Activated CD4-positive, CD25-positive, alpha-beta regulatory T cell treated with anti-CD3 and anti-CD28 coated beads, Interleukin-2, amount 50 U/mL, for 24 hours (primary cell): ENCODE measurements around the gene TPCN2.
A peak's percentile ranks its signal among the peaks of the same experiment; 100 is the strongest.

Experiments
- ATAC-seq, 2 donors: fragments of 150-1000 bp; cut with Tn5 transposase; one replicate each; pipeline ENCODE4 v1.10.0; 2021; ENCODE audit warnings: mild to moderate bottlenecking in 1 of 2, moderate library complexity in 1 of 2

The TPCN2 gene

GRCh38 chr11:69114811-69115523 is 66.2 kb downstream of the TPCN2 start:
- no peak for ATAC-seq

DNA sequence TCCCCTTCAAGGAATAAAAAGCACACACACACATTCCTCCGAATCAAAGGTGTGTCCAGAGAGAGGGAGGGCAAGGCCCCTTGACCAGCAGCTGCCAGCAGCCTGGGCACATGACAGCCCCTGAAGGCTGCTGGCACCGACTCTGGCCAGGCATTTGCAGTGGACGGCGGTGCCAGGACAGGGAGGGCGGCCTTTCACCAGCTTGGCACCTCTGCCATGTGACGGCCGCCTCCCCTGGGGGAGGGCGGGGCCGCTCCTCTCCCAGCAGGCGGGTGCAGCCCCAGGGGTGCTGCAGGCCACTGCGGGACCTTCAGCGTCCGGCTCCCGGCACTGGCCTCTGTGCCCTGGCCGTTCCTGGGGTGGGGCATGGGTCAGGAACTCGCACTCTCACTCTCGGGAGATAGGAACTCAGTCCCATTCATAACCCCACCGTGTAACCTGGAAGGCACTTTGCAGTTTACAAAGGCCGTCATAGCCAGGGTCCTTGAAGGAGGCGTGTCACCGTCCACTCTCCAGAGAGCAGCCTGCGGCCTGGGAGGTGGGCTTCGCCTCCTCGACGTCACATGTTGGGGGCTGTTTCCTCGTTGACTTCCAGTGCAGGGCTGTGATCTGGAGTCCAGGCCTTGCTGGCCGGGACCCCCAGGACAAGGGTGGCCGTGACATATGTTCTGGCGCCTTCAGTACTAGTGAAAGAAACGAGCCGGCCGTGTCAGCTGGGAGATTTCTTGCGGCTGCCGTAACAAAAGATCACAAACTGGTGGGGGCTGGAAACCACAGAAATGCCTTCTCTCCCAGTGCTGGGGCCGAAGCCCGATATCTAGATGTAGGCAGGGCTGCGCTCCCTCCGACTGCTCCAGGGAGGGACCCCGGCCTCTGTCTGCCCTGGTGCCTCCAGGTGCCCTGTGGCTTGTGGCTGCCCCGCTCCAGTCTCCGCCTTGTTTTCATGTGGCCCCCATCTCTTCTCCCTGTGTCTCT is 67.1 kb downstream of the TPCN2 start:
- no peak for ATAC-seq

DNA sequence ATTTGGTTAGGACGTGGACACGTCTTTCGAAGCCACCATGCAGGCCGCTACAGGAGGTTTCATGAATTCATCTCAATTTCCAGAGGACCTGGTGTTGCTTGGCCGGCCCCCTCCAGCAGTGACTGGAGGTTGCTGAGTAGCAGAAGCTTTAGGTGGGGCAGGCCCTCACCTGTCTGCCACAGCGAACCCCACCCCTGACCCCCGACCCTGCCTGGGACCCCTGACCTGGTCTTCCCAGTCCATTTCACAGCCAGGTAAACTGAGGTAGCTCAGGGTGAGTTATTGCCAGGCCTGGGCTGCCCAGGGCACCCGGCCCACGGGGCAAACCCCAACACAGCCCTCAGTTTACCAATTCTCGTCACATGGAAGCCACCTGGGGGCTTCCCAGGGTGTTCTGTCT is 67.9 kb downstream of the TPCN2 start:
- no peak for ATAC-seq

- no peak for ATAC-seq
Measured at GRCh38 chr11:69119190-69119589, 70.5 kb downstream of the TPCN2 start.

- ATAC-seq = no peak
Measured at GRCh38 chr11:69120096-69120875, 71.6 kb downstream of the TPCN2 start.

DNA sequence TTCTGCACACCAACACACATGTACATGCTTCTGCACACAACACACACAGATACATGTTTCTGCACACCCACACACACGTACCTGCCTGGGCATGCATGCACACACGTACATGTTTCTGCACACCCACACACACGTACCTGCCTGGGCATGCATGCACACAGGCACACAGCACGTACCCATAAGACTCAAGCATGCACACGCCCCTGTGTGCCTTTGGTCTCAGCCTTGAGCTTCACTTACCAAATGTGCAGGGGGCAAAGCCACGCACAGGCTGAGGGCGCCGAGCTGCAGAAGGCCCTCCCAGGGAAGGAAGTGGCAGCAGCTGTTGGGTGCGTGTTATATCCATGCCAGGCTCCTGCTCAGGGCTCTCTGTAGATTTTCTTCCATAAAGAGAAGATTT is 72.3 kb downstream of the TPCN2 start:
- no peak for ATAC-seq

DNA sequence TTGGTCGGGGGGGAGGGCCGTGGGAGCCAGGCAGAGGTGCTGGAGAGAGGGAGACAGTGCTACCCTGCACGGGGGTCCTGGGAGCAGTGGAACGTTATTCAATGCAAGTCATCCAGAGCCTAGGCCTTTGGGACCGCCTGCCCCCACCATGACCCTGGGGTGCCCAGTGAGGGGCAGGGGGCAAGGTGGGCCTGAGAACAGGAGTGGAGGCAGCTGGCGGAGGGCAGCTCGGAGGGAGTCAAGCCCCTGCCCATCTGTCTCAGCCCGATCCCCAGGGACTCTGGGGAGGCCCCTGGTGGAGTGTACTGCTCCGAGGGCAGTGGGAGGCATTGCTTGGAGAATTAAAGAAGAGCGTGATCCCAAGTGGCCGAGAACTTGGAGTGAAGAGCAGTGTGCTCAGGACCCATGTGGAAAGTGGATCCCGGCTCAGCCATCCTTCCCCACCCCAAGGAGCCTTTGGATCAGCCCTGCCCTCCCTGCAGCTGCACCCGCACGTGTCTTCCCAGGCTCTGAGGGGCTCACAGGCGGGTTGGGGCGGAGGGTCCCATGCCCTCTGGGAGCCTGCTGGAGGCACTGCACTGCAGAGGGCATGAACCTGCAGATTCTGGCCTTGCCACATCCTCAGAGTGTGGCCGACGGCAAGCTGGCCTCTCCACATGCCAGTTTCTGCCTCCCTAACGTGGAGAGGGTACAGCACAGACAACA is 73.0 kb downstream of the TPCN2 start:
- no peak for ATAC-seq

DNA sequence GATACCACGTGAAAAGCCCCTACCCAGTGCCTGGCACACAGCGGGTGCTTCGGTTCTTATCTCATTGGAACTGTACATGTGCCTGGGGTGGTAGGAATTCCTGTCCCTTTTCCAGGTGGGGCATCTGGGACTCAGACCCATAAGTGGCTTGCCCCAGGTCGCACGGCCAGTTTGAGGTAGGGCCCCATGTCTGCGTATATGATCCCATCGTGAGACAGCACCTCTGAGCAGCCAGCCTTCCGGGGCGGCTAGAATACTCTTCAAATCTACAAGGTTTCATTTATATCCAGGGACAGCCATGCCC is 73.5 kb downstream of the TPCN2 start:
- ATAC-seq = no peak

- peak; percentile 74 to 87 for ATAC-seq
Measured at GRCh38 chr11:69122630-69123431, 74.1 kb downstream of the TPCN2 start.

DNA sequence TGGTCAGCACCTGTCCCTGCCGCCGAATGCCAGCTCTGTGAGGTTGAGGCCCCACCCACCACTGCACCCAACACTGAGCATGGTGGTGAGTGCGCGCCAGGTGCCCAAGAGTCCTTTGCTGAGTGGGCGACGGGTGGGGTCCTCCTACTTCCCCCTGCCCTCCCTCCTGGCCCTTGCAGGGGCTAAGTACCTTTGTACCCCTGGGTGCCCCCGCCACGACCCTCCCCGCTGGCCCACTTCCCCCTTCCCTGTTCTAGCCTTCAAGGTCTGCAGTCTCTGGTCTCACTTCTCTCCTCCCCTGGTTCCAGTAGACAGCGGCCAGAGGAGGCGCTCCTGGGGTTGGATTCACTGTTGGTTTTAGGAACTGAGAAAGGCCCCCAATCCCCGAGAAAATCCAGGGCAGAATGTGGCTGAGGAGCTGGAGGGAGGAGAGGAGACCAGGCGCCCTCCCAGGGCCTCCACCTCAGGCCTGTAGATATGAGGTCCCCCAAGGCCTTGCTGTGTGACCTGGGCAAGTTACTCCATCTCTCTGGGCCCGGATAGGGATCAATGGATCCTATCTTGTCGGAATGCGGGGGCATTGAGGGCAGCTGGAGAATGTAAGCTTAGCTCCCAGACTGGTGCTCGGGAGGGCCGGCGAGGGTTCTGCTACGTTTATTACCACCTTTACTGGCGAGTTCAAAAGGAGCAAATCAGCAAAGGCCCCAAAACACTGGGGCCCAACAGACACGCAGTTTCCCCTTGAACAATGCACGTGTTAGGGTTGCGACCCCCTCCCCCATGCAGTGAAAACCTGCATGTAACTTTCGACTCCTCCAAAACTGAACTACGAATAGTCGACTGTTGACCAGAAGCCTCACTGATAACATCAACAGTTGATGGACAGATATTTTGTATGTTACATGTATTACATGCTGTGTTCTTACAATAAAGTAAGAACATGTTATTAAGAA is 75.1 kb downstream of the TPCN2 start:
- peak; percentile 7 to 9 for ATAC-seq

- no peak for ATAC-seq
Measured at GRCh38 chr11:69125861-69126260, 77.1 kb downstream of the TPCN2 start.

DNA sequence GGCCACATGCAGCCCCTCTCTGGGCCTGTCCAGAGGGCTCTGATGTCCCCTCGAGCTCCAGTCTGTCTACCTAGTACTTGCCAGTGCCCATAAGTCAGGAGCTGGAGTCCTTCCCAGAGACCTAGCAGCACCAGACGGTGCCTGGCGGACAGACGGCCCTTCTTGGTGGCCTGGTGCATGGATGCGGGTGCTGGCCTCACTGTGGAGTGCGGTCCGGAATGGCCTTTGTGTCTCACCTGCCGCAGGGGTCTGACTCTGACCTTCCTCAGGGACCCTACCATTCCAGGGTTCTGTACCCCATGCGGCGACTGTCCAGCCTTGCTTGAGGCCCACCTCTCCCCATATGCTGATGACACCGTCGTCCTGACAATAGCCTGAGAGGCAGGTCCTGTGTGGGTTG is 77.6 kb downstream of the TPCN2 start:
- ATAC-seq = no peak

GRCh38 chr11:69127081-69127850 is 78.5 kb downstream of the TPCN2 start:
- no peak for ATAC-seq

GRCh38 chr11:69127884-69128283 is 79.2 kb downstream of the TPCN2 start:
- ATAC-seq = no peak

DNA sequence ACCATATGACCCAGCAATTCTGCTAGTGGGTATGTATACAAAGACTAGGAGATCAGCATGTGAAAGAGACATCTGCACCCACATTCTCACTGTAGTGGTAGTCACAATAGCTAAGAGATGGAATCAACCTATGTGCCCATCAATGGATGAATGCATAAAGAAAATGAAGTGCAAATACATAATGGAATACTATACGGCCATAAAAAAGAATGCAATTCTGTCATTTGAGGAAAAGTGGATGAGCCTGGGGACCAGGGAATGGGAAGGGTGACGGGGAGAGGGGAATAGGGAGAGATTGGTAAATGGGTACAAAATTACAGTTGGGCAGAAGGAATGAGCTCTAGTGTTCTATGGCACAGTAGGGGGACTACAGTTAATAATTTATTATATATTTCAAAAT is 80.3 kb downstream of the TPCN2 start:
- ATAC-seq = no peak

DNA sequence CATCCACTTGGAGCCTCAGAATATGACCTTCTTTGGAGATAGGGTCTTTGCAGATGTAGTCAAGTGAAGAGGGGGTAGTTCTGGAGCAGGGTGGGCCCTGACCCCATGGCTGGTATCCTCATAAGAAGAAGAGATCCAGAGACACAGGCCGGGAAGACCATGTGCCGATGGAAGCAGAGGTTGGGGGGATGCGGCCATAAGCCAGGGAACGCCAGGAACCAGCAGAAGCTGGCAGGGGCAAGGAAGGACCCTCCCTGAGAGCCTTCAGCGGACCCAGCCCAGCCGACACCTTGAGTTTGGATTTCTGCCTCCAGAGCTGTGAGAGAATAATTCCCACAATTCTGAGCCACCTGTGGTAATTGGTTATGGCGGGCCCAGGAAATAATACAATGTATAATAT is 80.9 kb downstream of the TPCN2 start:
- ATAC-seq = no peak

GRCh38 chr11:69130654-69131053 is 81.9 kb downstream of the TPCN2 start:
- ATAC-seq = no peak

DNA sequence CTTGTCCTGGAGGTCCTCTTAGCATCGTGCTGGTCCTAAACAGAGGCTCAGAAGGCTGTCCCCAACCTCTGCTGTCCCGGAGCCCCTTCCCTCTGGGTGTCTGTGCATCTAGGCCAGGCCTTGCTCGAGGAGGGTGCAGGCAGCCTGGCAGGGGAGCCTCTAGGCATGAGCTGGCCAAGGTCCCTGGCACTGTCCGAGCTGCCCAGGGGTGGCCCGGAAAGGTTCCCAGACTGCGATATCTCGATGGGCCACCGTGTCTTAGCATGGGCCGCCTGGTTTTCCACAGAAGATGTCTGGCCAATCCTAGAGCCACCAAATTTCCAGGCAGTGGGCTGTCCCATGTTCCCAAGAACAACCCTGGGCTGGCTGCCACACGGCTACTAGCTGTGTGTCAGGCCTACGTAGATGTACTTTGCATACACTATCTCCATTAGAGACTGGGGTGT is 82.4 kb downstream of the TPCN2 start:
- ATAC-seq = no peak

DNA sequence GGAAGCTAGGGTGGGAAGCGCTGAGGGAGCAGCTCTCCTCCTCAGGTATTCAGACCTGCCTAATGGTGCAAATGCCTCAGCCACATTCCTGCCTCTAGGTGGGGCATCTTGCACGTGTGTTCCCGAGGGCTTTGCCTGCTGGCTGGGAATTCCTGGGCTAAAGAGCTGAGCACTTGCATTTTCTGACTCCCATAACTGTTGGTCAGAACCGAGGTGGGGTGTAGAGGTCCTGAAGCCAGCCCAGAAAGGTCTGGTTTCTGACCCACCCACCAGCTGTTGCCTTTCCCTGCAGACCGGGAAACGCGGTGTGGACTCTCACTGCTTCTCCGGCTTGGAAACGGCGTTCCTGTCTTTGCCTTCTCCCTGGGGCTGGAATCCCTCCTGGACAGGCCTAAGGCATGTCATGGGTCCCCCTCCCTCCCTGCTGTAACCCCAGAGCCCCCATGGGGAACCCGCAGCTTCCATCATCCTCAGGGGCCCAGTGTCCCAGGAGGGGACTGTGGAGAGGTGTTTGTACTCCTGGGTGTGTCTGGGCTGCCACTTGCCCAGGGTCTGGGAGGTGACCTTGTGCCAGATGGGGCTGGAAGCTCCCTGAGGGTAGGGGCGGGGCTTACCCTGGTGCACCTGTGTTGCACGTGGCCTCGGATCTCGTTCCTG is 83.0 kb downstream of the TPCN2 start:
- no peak for ATAC-seq
